HS-5 (cell line): Measurements from ENCODE around the gene NAA40.
A peak's percentile ranks its signal among the peaks of the same experiment; 100 is the strongest.

Experiments used
- DNase-seq: peaks from one replicate; pipeline ENCODE4 v3.0.0-alpha.2; 2012; ENCODE audit warnings: low read depth

NAA40 gene

GRCh38 chr11:63938479-63939396 lies at the start of gene NAA40:
TSS of gene NAA40 (plus strand) at chr11:63939002. CDS start at chr11:63939097, 95 bp downstream.
- DNase-seq: peak; percentile 87

- DNase-seq: no peak
These were observed 49.5 kb upstream of the NAA40 start for GRCh38 chr11:63889344-63889743.

GRCh38 chr11:63890368-63890767 lies 48.4 kb upstream of the NAA40 start:
- DNase-seq: no peak

GRCh38 chr11:63892228-63892627 lies 46.6 kb upstream of the NAA40 start:
- DNase-seq: no peak

GRCh38 chr11:63893355-63893754 lies 45.4 kb upstream of the NAA40 start:
- DNase-seq: no peak

GRCh38 chr11:63896071-63896470 lies 42.7 kb upstream of the NAA40 start:
- DNase-seq: no peak

- DNase-seq: no peak
These were observed 41.2 kb upstream of the NAA40 start for GRCh38 chr11:63897459-63898146.

GRCh38 chr11:63901660-63902059 lies 37.1 kb upstream of the NAA40 start:
- DNase-seq: no peak

- DNase-seq: no peak
These were observed 34.9 kb upstream of the NAA40 start for GRCh38 chr11:63903884-63904283.

- DNase-seq: no peak
These were observed 34.1 kb upstream of the NAA40 start for GRCh38 chr11:63904743-63905142.

GRCh38 chr11:63905179-63905578 lies 33.6 kb upstream of the NAA40 start:
- no peak for DNase-seq

GRCh38 chr11:63906087-63906486 lies 32.7 kb upstream of the NAA40 start:
- DNase-seq: no peak

GRCh38 chr11:63906585-63906984 lies 32.2 kb upstream of the NAA40 start:
- DNase-seq: no peak

- no peak for DNase-seq
These were observed 31.7 kb upstream of the NAA40 start for GRCh38 chr11:63907063-63907462.

GRCh38 chr11:63907808-63908530 lies 30.8 kb upstream of the NAA40 start:
- no peak for DNase-seq

- DNase-seq: no peak
These were observed 30.0 kb upstream of the NAA40 start for GRCh38 chr11:63908631-63909401.

- no peak for DNase-seq
These were observed 29.0 kb upstream of the NAA40 start for GRCh38 chr11:63909591-63910506.

GRCh38 chr11:63910675-63911074 lies 28.1 kb upstream of the NAA40 start:
- no peak for DNase-seq

GRCh38 chr11:63911440-63911839 lies 27.4 kb upstream of the NAA40 start:
- DNase-seq: no peak

- DNase-seq: no peak
These were observed 26.9 kb upstream of the NAA40 start for GRCh38 chr11:63911876-63912275.

GRCh38 chr11:63912678-63913077 lies 26.1 kb upstream of the NAA40 start:
- no peak for DNase-seq
